NCI-H748 (cell line): ENCODE measurements around the gene OR8K3.

ENCODE experiments used
- DNase-seq: peaks from one replicate; lab custom pipeline; 2025; ENCODE audit not compliant: unreplicated experiment; lab: John Stamatoyannopoulos, UW

The OR8K3 gene

DNA sequence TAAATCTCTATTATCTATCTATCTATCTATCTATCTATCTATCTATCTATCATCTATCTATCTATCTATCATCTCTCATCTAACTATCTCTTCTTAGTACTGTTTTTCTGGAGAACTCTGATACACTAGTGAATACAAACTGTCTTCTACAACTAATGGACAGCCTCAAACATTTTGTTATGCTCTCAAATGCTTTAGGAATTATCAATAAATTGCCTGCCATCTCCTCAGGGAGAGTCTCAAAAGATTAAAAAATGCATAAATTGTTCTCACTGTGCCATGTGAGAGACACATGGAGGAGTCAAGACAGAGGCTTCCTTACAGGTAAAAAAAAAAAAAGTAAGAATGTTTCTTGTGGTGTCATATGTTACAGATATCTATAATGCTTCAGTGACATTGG lies at the start of gene OR8K3:
OR8K3 (plus strand) TSS at position 301 of the 400 bp plus-strand sequence. CDS start 3,163 bp downstream, outside the sequence.
- DNase-seq = no peak

DNA sequence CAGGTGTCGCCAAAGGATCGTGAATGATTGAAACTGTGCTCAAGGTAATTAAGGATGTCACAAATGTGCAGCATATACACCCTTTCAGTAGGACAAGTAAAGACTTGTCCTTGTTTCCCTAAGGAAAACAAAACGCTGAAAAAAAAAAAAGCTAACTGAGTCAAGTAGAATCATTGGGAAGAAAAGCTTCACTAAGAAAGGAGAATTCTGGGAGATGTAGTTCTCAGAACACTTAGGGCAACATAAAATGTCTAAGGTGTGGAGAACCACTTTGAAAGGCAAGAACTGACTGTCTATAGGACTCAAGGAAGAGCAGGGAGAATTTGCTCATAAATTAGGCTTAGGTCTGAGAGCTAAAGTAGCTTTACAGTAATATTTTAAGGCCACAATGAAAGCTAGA lies 43.9 kb upstream of the OR8K3 start:
- DNase-seq = peak; percentile 85

DNA sequence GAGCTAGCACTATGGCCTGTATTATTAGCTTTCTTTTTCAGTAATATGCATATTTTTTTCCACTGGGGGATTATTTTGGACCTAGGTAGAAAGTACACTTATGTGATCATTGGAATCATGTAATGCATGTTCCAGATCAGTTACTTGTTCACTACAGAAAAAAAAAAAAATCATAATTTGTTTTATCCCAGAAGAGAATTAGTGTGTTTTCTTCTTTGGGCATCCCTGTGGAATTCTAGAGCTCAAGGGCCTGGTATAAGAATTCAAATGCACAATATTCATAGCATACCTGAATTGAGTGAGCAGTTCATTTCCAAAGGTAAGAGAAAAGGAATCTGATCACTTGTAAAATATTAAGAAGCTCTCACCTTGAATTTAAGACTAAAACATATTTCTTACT lies 41.1 kb upstream of the OR8K3 start, which contains the start of gene OR5T1:
OR5T1 (plus strand) TSS at position 301 of the 400 bp plus-strand sequence. CDS start 1,485 bp downstream, outside the sequence.
- no peak for DNase-seq

DNA sequence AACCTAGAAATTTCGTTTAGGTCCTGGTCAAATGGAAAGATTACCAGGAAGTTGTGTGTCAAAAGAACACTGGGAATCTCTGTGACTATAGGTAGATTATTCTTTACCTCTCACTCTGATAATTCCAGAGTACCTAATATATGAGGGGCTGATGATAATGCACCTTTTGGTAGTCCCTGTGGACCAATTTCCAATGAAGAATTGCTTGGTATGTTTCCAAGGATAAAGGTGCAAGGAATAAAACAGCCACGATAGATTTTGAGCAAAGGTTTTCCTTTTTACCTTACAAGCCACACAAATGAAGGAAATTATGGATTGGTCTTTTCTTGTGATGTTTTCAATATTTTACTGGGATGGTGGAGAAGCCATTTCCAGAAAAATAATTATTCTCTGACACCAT lies 22.8 kb upstream of the OR8K3 start, which contains the start of gene OR8H1:
OR8H1 (minus strand) TSS at position 101 of the 400 bp plus-strand sequence. CDS start 1,192 bp downstream, outside the sequence.
- DNase-seq = no peak

DNA sequence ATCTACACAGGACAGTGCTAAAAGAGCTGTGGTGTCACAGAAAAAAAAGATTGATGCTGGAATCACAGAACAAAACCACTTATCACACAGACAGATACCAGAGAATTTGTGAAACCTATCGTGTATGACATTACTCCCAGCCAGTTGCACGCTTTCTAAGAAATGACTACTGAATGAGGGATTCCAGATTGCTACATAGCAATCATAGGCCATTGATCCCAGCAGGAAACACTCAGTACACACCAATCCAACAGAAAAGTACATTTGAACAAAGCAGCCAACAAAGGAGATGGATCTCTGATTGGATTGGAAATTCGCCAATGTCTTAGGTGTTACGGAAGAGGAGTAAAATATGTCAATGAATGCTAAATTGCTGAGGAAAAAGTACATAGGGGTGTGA lies 18.0 kb upstream of the OR8K3 start:
- peak; percentile 78 for DNase-seq

DNA sequence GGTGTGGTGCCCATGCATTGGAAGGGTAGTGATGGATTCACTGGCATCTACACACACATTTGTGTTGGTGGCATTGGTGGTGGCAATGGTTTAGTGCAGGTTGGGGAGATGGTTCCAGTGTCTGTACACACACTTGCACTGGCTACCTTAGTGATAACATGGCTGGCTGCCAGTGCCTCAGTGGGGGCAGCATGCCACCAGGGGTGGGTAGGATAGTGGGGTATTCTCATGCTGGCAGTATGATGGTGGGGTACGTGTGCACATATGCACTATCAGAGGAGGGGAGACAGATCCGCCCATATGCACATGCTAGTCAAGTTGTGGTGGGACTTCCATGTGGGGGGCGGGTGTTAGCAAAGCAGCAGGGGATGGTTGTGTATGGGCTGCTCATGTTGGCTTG lies 7.1 kb upstream of the OR8K3 start:
- DNase-seq = no peak

DNA sequence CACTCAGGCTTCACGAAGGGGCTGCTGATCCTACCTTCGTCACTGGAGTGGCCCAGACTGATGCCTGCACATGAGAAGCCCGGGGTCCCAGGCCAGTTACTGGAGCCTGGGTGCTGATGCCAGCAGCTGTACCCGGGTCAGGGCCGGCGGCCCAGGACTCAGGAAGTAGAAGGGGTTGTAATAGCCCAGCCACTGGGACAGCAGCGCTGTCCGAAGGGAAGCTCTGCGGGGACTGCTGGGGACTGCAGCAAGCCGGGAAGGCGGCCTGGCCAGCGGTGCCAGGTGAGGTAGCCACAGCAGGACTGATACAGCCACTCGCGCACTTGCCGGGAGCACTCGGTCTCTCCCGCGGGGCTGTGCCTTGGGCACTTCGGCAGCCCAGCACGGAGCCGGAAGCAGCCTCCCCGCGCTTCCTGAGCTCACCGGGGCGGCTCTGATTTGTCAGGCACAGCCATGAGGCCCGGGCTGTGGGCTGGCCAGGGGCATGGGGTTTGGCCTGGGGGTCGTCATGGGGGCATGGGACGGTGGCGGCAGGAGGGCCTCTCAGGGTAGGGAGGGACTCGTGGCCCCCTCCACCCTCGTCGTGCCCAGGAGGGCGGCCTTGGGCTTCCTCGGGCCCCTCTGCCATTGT lies 17.0 kb downstream of the OR8K3 start:
- DNase-seq = no peak

DNA sequence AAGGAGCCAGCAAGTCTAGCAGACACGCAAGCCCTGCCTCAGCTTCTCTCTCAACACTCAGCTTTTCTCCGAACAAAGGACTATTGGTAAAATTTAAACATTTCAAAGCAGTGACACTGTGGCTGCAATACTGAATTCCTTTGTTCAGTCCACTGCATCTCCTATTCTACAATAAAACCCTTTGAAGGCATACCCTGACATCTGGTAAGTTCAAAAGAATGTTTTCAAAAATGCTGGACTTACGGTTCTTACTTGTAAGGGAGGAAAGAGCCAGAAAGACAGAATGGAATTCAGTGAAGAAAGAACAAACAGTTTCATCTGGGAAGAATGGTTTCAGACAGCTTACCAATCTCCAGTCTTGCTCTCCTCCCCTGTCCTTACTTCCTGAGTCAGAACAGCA lies 18.2 kb downstream of the OR8K3 start:
- no peak for DNase-seq

DNA sequence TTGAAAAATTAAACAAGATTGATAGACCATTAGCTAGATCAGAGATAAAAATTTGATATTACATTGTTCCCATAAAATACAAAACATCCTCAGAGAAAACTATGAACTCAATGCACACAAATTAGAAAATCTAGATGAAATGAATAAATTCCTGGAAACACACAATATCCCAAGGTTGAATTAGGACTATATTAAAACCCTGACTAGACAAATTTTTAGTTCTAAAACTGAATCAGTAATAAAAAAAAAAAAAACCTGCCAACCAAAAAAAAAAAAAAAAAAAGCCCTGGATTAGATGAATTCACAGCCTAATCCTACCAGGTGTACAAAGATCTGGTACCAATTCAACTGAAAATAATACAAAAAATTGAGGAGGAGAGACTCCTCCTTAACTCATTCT lies 25.3 kb downstream of the OR8K3 start:
- DNase-seq = no peak

DNA sequence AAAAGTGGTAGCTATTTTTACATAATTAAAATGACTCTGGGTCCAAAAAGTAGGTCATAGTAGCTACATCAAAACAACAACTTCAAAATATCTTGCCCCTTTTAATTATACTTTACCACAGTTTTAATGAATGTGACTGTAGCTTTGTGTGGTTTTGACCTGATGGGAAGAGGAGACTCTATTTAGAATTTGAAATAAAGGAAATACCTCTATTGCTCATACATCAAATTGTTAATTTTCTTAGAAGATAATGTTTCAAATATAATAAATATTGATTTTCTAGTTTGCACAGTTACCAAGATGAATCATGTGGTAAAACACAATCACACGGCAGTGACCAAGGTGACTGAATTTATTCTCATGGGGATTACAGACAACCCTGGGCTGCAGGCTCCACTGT lies 30.8 kb downstream of the OR8K3 start, which contains the start of gene OR8K1:
OR8K1 (plus strand) TSS at position 301 of the 400 bp plus-strand sequence; CDS start at position 301, 0 bp downstream.
- DNase-seq = no peak

DNA sequence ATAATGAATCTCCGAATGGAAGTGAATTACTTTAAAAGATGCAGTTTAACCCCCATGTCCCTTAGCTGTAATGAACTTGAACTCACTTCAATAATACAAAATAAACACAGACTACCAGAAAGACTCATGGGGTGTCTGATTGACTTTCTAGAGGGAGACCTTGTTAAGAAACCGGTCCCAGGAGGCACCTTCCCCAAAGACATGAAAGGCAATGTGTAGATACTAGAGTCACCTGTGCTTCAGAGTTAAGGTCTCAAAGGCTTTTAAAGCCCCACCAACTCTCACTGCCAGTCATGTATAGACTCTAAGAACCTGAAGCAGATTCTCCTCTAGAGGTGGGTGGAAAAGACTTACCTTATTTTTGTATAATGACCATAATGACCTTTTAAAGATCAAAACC lies 39.0 kb downstream of the OR8K3 start, which contains the start of gene OR8J1:
OR8J1 (plus strand) TSS at position 301 of the 400 bp plus-strand sequence. CDS start 5,956 bp downstream, outside the sequence.
- no peak for DNase-seq
